ENCODE measurements around the gene DARS1.

Gene DARS1

DNA sequence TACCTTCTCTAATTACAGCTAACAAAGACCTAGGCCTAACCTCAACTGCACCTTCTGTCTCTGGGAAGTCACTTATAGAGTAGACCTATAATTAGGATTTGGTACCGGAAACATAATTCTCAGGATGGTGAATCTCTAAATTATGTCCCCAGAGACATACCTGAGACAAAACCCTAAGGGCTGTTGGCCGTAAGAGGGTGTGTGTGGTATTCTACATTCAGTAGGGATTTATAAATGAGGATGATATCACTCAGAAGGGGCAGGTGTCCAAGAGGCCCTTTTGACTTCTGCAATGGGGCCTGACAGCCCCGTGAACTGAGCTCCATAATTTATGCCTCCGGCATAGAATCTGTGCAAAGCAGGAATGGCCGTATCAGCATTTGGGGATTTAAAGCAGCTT lies 13.5 kb upstream of the DARS1 start:
- no peak for TF ChIP-seq YY1 (IDR thresholded peaks at IDR 0.05; ENCODE audit: insufficient read depth, insufficient read length)
- no peak for TF ChIP-seq ZNF274 (IDR thresholded peaks at IDR 0.05; ENCODE audit: low read depth, low read length)
- TF ChIP-seq SUZ12 (IDR thresholded peaks at IDR 0.05; ENCODE audit: extremely low read depth, insufficient read depth, insufficient read length): no peak
- Histone ChIP-seq H3K9ac (ENCODE audit: insufficient read length, low read depth) (no peak overlapping the region), H3K27me3 (ENCODE audit: insufficient read depth, insufficient read length) (no peaks in the 10 kb centered on the region), H3K4me3 (ENCODE audit: insufficient read length, low read depth) (no peak overlapping the region), H3K9me3 (ENCODE audit: insufficient read depth, low read length) (no peaks in the 10 kb centered on the region), H3K36me3 (ENCODE audit: insufficient read depth, insufficient read length, low read length) (no peaks in the 10 kb centered on the region), H3K4me1 (ENCODE audit: insufficient read depth, insufficient read length) (no peaks in the 10 kb centered on the region)
- no peak for DNase-seq (ENCODE audit: low read depth, low spot score)

DNA sequence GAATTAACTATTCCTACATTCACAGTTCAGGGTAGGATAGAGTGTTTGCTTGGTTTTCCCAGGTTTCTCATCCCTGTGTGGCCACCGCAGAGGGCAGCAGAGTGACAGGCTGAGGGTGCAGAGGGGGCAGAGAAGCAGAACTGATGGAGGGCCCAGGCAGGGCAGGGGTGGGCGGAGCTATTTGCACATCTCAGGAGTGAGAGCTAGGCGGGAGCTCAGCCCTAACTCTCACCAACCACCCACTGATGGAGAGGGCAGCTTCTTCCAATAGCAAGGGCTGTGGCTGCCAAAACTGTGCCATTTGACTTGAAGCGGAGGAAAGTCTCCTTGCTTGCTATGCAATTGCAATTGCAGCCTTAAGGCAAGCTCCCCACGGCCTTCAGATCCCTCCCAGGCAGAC lies 12.0 kb upstream of the DARS1 start:
- DNase-seq (ENCODE audit: low read depth, low spot score): peak; percentile 68
- Histone ChIP-seq H3K9ac (ENCODE audit: insufficient read length, low read depth) (no peak overlapping the region), H3K4me3 (ENCODE audit: insufficient read length, low read depth) (no peak overlapping the region), H3K9me3 (ENCODE audit: insufficient read depth, low read length) (no peaks in the 10 kb centered on the region), H3K27me3 (ENCODE audit: insufficient read depth, insufficient read length) (no peaks in the 10 kb centered on the region), H3K36me3 (ENCODE audit: insufficient read depth, insufficient read length, low read length) (no peaks in the 10 kb centered on the region), H3K4me1 (ENCODE audit: insufficient read depth, insufficient read length) (no peaks in the 10 kb centered on the region)
- TF ChIP-seq ZNF274 (IDR thresholded peaks at IDR 0.05; ENCODE audit: low read depth, low read length): no peak
- no peak for TF ChIP-seq SUZ12 (IDR thresholded peaks at IDR 0.05; ENCODE audit: extremely low read depth, insufficient read depth, insufficient read length)
- no peak for TF ChIP-seq YY1 (IDR thresholded peaks at IDR 0.05; ENCODE audit: insufficient read depth, insufficient read length)

DNA sequence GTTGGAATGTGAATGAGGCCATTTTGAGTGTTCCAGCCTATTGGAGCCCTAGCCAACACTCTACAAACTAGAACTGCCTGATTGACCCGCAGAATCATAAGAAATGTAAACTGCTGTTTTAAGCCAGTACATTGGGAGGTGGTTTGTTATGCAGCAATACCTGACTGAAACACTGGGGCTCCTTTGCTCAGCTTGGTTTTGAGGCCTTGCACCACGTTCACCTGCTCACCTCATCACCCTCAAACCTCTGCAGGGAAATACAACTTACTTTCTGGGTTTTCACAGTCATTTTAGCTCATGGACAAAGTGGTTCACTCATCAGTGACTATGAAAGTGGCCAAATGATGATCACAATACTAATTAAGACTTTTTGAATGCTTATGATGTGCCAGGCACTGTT lies 10.9 kb upstream of the DARS1 start:
- Histone ChIP-seq H3K9me3 (ENCODE audit: insufficient read depth, low read length) (no peaks in the 10 kb centered on the region), H3K4me3 (ENCODE audit: insufficient read length, low read depth) (no peak overlapping the region), H3K9ac (ENCODE audit: insufficient read length, low read depth) (no peak overlapping the region), H3K4me1 (ENCODE audit: insufficient read depth, insufficient read length) (no peaks in the 10 kb centered on the region), H3K27me3 (ENCODE audit: insufficient read depth, insufficient read length) (no peaks in the 10 kb centered on the region), H3K36me3 (ENCODE audit: insufficient read depth, insufficient read length, low read length) (no peaks in the 10 kb centered on the region)
- TF ChIP-seq YY1 (IDR thresholded peaks at IDR 0.05; ENCODE audit: insufficient read depth, insufficient read length): no peak
- TF ChIP-seq ZNF274 (IDR thresholded peaks at IDR 0.05; ENCODE audit: low read depth, low read length): no peak
- TF ChIP-seq SUZ12 (IDR thresholded peaks at IDR 0.05; ENCODE audit: extremely low read depth, insufficient read depth, insufficient read length): no peak
- no peak for DNase-seq (ENCODE audit: low read depth, low spot score)

DNA sequence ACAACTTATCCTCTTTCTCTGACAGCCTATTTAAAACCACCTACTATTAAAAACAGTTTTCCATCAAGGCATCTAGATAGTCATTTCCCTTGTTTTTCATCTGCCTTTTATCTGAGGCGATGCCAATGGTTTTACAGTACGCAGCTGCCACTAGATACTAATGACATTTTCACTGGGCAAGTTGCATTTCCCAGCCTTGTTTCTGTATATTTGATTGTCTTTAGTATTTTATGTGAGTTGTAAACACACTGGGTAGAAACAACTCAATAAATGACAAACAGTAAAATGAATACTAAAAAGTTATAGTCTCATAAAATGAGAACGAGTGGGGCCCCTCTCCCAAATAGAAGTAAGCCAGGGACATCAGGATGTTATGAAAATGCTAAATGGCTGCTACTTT lies 8.9 kb upstream of the DARS1 start:
- Histone ChIP-seq H3K4me3 (ENCODE audit: insufficient read length, low read depth) (no peak overlapping the region), H3K36me3 (ENCODE audit: insufficient read depth, insufficient read length, low read length) (no peaks in the 10 kb centered on the region), H3K27me3 (ENCODE audit: insufficient read depth, insufficient read length) (no peaks in the 10 kb centered on the region), H3K9me3 (ENCODE audit: insufficient read depth, low read length) (no peaks in the 10 kb centered on the region), H3K4me1 (ENCODE audit: insufficient read depth, insufficient read length) (no peaks in the 10 kb centered on the region), H3K9ac (ENCODE audit: insufficient read length, low read depth) (no peak overlapping the region)
- no peak for DNase-seq (ENCODE audit: low read depth, low spot score)
- no peak for TF ChIP-seq ZNF274 (IDR thresholded peaks at IDR 0.05; ENCODE audit: low read depth, low read length)

DNA sequence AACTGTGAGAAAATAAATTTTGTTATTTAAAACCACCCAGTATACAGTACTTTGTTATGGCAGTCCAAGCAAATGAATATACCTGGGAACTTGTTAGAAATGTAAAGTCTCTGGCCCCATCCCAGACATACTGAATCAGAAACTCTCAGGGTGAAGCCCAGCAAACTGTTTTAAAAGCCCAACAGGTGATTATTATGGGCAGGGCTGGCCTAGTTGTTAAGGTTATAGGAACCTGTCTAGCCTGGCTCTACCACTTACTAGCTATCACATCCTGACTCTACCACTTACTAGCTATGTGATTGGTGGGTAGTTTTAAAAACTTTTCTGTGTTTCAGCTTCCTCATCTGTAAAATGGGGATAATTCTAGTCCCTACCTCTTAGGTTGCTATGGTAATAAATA lies 8.0 kb upstream of the DARS1 start:
- DNase-seq (ENCODE audit: low read depth, low spot score): no peak
- H3K4me3 ChIP-seq (ENCODE audit: insufficient read length, low read depth): no peak overlapping the region
- H3K27me3 ChIP-seq (ENCODE audit: insufficient read depth, insufficient read length): no peaks in the 10 kb centered on the region
- no peaks in the 10 kb centered on the region for H3K4me1 ChIP-seq (ENCODE audit: insufficient read depth, insufficient read length)
- H3K9ac ChIP-seq (ENCODE audit: insufficient read length, low read depth): no peak overlapping the region
- H3K9me3 ChIP-seq (ENCODE audit: insufficient read depth, low read length): no peaks in the 10 kb centered on the region
- no peaks in the 10 kb centered on the region for H3K36me3 ChIP-seq (ENCODE audit: insufficient read depth, insufficient read length, low read length)
- TF ChIP-seq SUZ12 (IDR thresholded peaks at IDR 0.05; ENCODE audit: extremely low read depth, insufficient read depth, insufficient read length) (no peak), ZNF274 (IDR thresholded peaks at IDR 0.05; ENCODE audit: low read depth, low read length) (no peak), YY1 (IDR thresholded peaks at IDR 0.05; ENCODE audit: insufficient read depth, insufficient read length) (no peak)

DNA sequence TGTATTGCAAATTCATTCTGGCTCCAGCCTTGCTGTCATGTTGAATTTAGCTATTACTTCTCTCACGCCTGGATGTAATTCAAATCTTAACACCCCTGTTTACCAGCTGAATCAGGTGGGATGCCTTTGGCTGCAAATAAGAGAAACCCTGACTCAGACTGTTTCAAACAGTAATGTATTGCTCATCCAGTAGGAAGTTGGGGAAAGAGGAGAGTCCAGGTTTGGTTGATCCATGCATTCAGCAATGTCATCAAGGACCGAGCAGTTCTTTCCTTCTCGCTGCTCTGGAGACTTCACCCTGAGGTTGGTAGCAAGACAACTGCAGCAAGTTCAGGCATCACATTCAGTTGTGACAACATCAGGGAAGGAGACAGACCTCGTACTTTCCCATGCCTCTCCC lies 6.4 kb upstream of the DARS1 start:
- no peaks in the 10 kb centered on the region for H3K9me3 ChIP-seq (ENCODE audit: insufficient read depth, low read length)
- TF ChIP-seq ZNF274 (IDR thresholded peaks at IDR 0.05; ENCODE audit: low read depth, low read length) (no peak), SUZ12 (IDR thresholded peaks at IDR 0.05; ENCODE audit: extremely low read depth, insufficient read depth, insufficient read length) (no peak), YY1 (IDR thresholded peaks at IDR 0.05; ENCODE audit: insufficient read depth, insufficient read length) (no peak)

DNA sequence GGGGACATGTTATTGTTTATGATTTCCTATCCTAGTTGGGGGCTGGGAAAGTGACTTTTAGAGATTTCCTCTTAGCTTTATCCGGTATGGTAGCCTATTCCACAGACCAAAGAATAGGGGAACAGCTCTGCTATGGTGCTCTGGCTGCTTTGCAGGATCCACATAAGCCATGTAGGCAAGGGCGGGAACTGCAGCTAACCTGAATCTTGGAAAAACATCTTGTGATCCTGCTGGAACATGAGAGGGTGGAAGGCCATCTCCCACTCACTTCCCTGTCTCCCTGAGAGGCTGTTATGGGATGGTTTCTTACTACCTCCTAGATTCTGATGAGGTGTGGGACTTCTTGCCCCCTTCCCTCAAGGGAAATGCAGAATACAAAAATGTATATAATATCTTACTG lies 2.0 kb upstream of the DARS1 start:
- H3K9me3 ChIP-seq (ENCODE audit: insufficient read depth, low read length): peaks cover 7% of the 10 kb centered on the region; the same call in 1 of the 2 replicates
- H3K9ac ChIP-seq (ENCODE audit: insufficient read length, low read depth): no peak overlapping the region
- H3K4me3 ChIP-seq (ENCODE audit: insufficient read length, low read depth): no peak overlapping the region
- H3K36me3 ChIP-seq (ENCODE audit: insufficient read depth, insufficient read length, low read length): peaks cover 10% of the 10 kb centered on the region
- no peak for TF ChIP-seq YY1 (IDR thresholded peaks at IDR 0.05; ENCODE audit: insufficient read depth, insufficient read length)
- TF ChIP-seq ZNF274 (IDR thresholded peaks at IDR 0.05; ENCODE audit: low read depth, low read length): no peak
- TF ChIP-seq SUZ12 (IDR thresholded peaks at IDR 0.05; ENCODE audit: extremely low read depth, insufficient read depth, insufficient read length): no peak
- H3K27me3 ChIP-seq (ENCODE audit: insufficient read depth, insufficient read length): no peaks in the 10 kb centered on the region
- no peak for DNase-seq (ENCODE audit: low read depth, low spot score)
- no peaks in the 10 kb centered on the region for H3K4me1 ChIP-seq (ENCODE audit: insufficient read depth, insufficient read length)

More for the DNA sequence above, 6.4 kb upstream of the DARS1 start:
- H3K36me3 ChIP-seq (ENCODE audit: insufficient read depth, insufficient read length, low read length): no peaks in the 10 kb centered on the region
- no peaks in the 10 kb centered on the region for H3K4me1 ChIP-seq (ENCODE audit: insufficient read depth, insufficient read length)
- DNase-seq (ENCODE audit: low read depth, low spot score): no peak
- H3K9ac ChIP-seq (ENCODE audit: insufficient read length, low read depth): no peak overlapping the region
- H3K27me3 ChIP-seq (ENCODE audit: insufficient read depth, insufficient read length): no peaks in the 10 kb centered on the region
- no peak overlapping the region for H3K4me3 ChIP-seq (ENCODE audit: insufficient read length, low read depth)

DNA sequence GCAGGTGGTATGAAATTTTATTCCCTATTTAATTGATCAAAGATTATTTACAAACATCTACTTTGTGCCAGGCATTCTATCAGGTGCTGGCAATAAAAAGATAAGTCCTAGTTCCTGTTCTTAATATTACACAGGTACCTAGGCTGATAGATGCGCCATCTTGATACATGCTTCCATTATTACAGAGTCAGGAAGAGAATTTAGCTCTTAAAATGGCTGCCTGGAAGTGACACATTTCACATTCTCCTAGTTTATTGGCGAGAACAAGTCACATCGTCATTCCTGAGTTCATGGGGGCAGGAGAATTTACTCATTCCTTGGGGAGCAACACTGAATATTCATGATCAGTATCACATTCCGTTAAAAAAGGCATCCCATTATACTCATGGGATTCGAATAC lies 1.1 kb upstream of the DARS1 start:
- Histone ChIP-seq H3K4me1 (ENCODE audit: insufficient read depth, insufficient read length) (no peaks in the 10 kb centered on the region), H3K36me3 (ENCODE audit: insufficient read depth, insufficient read length, low read length) (peaks cover 20% of the 10 kb centered on the region), H3K9ac (ENCODE audit: insufficient read length, low read depth) (no peak overlapping the region), H3K27me3 (ENCODE audit: insufficient read depth, insufficient read length) (no peaks in the 10 kb centered on the region), H3K9me3 (ENCODE audit: insufficient read depth, low read length) (peaks cover 7% of the 10 kb centered on the region; the same call in 1 of the 2 replicates), H3K4me3 (ENCODE audit: insufficient read length, low read depth) (no peak overlapping the region)
- TF ChIP-seq ZNF274 (IDR thresholded peaks at IDR 0.05; ENCODE audit: low read depth, low read length): no peak
- TF ChIP-seq YY1 (IDR thresholded peaks at IDR 0.05; ENCODE audit: insufficient read depth, insufficient read length): no peak
- DNase-seq (ENCODE audit: low read depth, low spot score): no peak
